GM23338 (cell line): ENCODE results near the gene MIDN. TPM values are rescaled to one million over a fixed set of nuclear protein-coding genes. Genes with fewer than 3 reads are reported as not detected.

Experiments
- ATAC-seq: fragments of 200-7000 bp; cut with Tn5 transposase; 3 replicates; pipeline ENCODE4 v1.9.1; 2020
- DNase-seq: peaks from one replicate; pipeline ENCODE4 v3.0.0-alpha.2; 2015; ENCODE audit warnings: low spot score
- H2AFZ ChIP-seq: fragments of 200-600 bp; sonication (generic); 2 replicates; pipeline ENCODE4 v1.8.0; 2016; ENCODE audit warnings: antibody characterized with exemption, mild to moderate bottlenecking, moderate library complexity
- H3F3A ChIP-seq: fragments of 200-600 bp; sonication (generic); replicated peaks from 2 replicates; pipeline ENCODE4 v1.8.0; 2017; ENCODE audit warnings: antibody characterized with exemption, mixed run types, low read depth
- H3K27ac ChIP-seq: fragments of 200-600 bp; sonication (generic); 2 replicates; pipeline ENCODE4 v1.6.1; 2016; ENCODE audit warnings: low read depth
- H3K27me3 ChIP-seq: fragments of 200-600 bp; sonication (generic); 2 replicates; pipeline ENCODE4 v1.8.0; 2016; ENCODE audit warnings: mild to moderate bottlenecking, mixed run types, moderate library complexity; ENCODE audit not compliant: insufficient read depth
- H3K36me3 ChIP-seq: fragments of 200-600 bp; sonication (generic); 2 replicates; pipeline ENCODE4 v1.8.0; 2016; ENCODE audit warnings: mild to moderate bottlenecking; ENCODE audit not compliant: insufficient read depth
- H3K4me1 ChIP-seq: fragments of 200-600 bp; sonication (generic); 2 replicates; pipeline ENCODE4 v1.8.0; 2016; ENCODE audit warnings: mild to moderate bottlenecking, moderate library complexity; ENCODE audit not compliant: insufficient read depth
- H3K4me2 ChIP-seq: fragments of 200-600 bp; sonication (generic); 2 replicates; pipeline ENCODE4 v1.7.1; 2017; ENCODE audit warnings: mixed run types
- H3K4me3 ChIP-seq: fragments of 200-600 bp; sonication (generic); 2 replicates; pipeline ENCODE4 v1.6.1; 2016; ENCODE audit warnings: mixed run types
- H3K79me2 ChIP-seq: fragments of 200-600 bp; sonication (generic); replicated peaks from 2 replicates; pipeline ENCODE4 v1.8.0; 2017; ENCODE audit warnings: mild to moderate bottlenecking; ENCODE audit not compliant: insufficient read depth
- H3K9me2 ChIP-seq: fragments of 200-600 bp; sonication (generic); 2 replicates; pipeline ENCODE4 v1.8.0; 2017; ENCODE audit not compliant: insufficient read depth
- H4K20me1 ChIP-seq: fragments of 200-600 bp; sonication (generic); replicated peaks from 2 replicates; pipeline ENCODE4 v1.8.0; 2017; ENCODE audit warnings: mild to moderate bottlenecking; ENCODE audit not compliant: insufficient read depth
- H3K27ac Mint-ChIP-seq: 2 replicates; pipeline ENCODE4 v1.8.0; 2020; ENCODE audit warnings: inconsistent platforms, mild to moderate bottlenecking, moderate library complexity, mixed read lengths
- H3K27me3 Mint-ChIP-seq: 3 replicates; pipeline ENCODE4 v1.8.0; 2022; ENCODE audit warnings: low read depth, mild to moderate bottlenecking, moderate library complexity, mixed read lengths, inconsistent platforms; ENCODE audit not compliant: insufficient read depth, poor library complexity
- H3K36me3 Mint-ChIP-seq: 3 replicates; pipeline ENCODE4 v1.8.0; 2021; ENCODE audit warnings: low read depth, mild to moderate bottlenecking, inconsistent platforms, moderate library complexity, mixed read lengths
- H3K4me1 Mint-ChIP-seq: 3 replicates; pipeline ENCODE4 v1.8.0; 2020; ENCODE audit warnings: mild to moderate bottlenecking, inconsistent platforms, mixed read lengths
- H3K4me3 Mint-ChIP-seq: 3 replicates; pipeline ENCODE4 v1.8.0; 2021; ENCODE audit warnings: moderate library complexity, mild to moderate bottlenecking, inconsistent platforms, mixed read lengths
- H3K9me3 Mint-ChIP-seq: 3 replicates; pipeline ENCODE4 v1.8.0; 2020; ENCODE audit warnings: moderate library complexity, mild to moderate bottlenecking, inconsistent platforms, mixed read lengths
- EZH2 ChIP-seq: fragments of 200-600 bp; sonication (generic); IDR thresholded peaks from one replicate; pipeline ENCODE4 v1.8.0; 2017; ENCODE audit warnings: antibody characterized with exemption, mild to moderate bottlenecking, low read depth; ENCODE audit not compliant: unreplicated experiment
- JUNB ChIP-seq: IDR thresholded peaks from one replicate; pipeline ENCODE4 v1.6.1; 2016; ENCODE audit warnings: antibody characterized with exemption; ENCODE audit not compliant: unreplicated experiment
- NANOG ChIP-seq: IDR thresholded peaks from 2 replicates; pipeline ENCODE4 v1.6.1; 2016; ENCODE audit warnings: antibody characterized with exemption, borderline replicate concordance
- STAT1 ChIP-seq: IDR thresholded peaks from one replicate; pipeline ENCODE4 v1.6.1; 2016; ENCODE audit warnings: antibody characterized with exemption; ENCODE audit not compliant: unreplicated experiment
- ZNF331 ChIP-seq: fragments of 250-450 bp; sonication (Bioruptor Pico); IDR thresholded peaks from 2 replicates; pipeline ENCODE4 v1.5.0; 2020; ENCODE audit warnings: low read depth, mild to moderate bottlenecking, moderate library complexity
- polyA plus RNA-seq: library from polyadenylated mRNA; unstranded; fragments of >200 nt; fragmentation: Nextera tagmentation; extraction: Ambion mirVana; gene quantifications from 2 replicates; pipeline ENCODE4 v1.2.1, GENCODE V29; 2016
- total RNA-seq: library from RNA; depleted of rRNA; stranded (reverse); fragments of >200 nt; shearing (Covaris generic); gene quantifications from 2 replicates; pipeline ENCODE4 v1.2.3, GENCODE V29; 2014
- TF ChIP-seq, protein P1 (sequence below), 2 experiments: fragments of 200-600 bp in 1 of 2; sonication (generic) in 1 of 2; conservative IDR thresholded peaks; 2 replicates each; pipeline versions ENCODE4 v1.5.1 to v1.6.1; 2016 to 2017; ENCODE audit warnings: antibody characterized with exemption in 2 of 2, low read depth in 2 of 2, mild to moderate bottlenecking in 2 of 2, moderate library complexity in 1 of 2
- TF ChIP-seq, protein P2 (sequence below): IDR thresholded peaks from 2 replicates; pipeline ENCODE4 v1.6.1; 2016; ENCODE audit warnings: antibody characterized with exemption
- TF ChIP-seq, protein P3 (sequence below): fragments of 250-450 bp; sonication (Bioruptor Pico); IDR thresholded peaks from 2 replicates; pipeline ENCODE4 v1.5.0; 2020; ENCODE audit warnings: mild to moderate bottlenecking, moderate library complexity

MIDN gene
- total and polyA plus RNA-seq, 2 experiments from 2014 or later: 28.6 to 113 TPM

DNA sequence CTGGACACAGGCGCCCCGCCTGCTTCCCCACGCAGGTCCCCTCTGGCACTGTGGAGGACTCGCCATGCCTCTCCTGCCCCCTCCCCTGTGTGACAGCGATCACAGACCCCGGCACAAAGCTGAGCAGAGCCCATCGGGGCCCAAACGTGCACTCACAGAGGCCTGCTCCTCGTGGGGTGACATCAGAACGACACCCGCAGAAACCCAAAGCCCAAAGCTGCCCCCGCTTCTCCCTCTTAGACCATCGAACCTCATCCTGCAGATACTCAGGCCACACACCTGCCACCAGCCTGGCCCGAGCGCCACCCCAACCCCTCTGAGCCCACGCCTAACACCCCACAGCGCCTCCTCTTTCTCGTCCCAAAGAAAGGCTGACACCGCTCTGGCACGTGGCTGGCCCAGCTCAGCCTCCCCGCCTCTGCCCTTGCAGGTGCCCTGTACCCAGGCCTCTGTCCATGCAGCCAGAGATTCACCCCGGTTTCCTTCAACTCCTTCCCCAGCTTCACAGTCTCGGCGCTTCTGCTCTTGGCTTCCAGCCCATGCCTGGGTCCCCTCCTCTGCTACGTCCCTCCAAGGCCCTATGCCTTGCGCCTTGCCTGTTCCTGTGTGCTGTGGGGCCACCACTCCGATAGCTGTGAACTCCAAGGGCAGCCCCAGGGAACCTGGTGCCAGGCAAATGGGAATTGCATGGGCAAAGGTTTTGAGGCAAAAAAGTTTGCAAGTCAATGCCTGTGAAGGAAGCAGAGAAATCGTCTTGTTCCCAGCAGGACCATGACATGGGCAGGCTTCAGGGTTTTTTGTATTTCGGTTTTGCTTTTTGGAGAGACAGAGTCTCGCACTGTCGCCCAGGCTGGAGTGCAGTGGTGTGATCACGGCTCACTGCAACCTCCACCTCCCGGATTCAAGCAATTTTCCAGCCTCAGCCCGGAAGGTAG is 9.7 kb upstream of the MIDN start (continued):
- TF ChIP-seq, protein P1, sequence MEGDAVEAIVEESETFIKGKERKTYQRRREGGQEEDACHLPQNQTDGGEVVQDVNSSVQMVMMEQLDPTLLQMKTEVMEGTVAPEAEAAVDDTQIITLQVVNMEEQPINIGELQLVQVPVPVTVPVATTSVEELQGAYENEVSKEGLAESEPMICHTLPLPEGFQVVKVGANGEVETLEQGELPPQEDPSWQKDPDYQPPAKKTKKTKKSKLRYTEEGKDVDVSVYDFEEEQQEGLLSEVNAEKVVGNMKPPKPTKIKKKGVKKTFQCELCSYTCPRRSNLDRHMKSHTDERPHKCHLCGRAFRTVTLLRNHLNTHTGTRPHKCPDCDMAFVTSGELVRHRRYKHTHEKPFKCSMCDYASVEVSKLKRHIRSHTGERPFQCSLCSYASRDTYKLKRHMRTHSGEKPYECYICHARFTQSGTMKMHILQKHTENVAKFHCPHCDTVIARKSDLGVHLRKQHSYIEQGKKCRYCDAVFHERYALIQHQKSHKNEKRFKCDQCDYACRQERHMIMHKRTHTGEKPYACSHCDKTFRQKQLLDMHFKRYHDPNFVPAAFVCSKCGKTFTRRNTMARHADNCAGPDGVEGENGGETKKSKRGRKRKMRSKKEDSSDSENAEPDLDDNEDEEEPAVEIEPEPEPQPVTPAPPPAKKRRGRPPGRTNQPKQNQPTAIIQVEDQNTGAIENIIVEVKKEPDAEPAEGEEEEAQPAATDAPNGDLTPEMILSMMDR (conservative IDR thresholded peaks at IDR 0.05; ENCODE audit: low read depth in 2 of 2): no peak
- TF ChIP-seq, protein P2, sequence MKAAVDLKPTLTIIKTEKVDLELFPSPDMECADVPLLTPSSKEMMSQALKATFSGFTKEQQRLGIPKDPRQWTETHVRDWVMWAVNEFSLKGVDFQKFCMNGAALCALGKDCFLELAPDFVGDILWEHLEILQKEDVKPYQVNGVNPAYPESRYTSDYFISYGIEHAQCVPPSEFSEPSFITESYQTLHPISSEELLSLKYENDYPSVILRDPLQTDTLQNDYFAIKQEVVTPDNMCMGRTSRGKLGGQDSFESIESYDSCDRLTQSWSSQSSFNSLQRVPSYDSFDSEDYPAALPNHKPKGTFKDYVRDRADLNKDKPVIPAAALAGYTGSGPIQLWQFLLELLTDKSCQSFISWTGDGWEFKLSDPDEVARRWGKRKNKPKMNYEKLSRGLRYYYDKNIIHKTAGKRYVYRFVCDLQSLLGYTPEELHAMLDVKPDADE: no peak

DNA sequence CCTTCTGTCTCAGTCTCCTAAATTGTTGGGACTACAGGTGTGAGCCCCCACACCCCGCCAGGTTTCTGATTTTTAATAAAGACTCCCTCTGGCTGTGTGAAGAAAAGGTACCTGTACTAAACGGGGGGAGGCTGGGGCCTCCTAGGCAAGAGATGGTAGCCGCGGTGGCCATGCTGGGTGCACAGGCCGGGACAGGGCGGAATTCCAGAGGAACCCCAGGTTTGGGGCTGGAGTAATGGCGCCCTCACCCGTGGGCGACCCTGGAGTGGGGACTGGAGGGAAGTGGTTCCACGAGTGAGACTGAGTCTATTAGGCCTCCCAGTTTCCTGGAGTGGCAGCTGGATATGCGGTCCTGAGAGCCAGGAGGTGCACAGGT is 9.0 kb upstream of the MIDN start:
- Histone ChIP-seq H3K27me3 (no peaks in the 10 kb centered on the region), H3K4me3 (peak overlapping the region; percentile 68), H3F3A (peaks cover 37% of the 10 kb centered on the region), H4K20me1 (peaks cover 3% of the 10 kb centered on the region; the same call in 1 of the 2 replicates), H3K4me2 (peak overlapping the region; percentile 78; the same call in 1 of the 2 replicates), H3K79me2 (peaks cover 7% of the 10 kb centered on the region), H2AFZ (no peak overlapping the region), H3K36me3 (no peaks in the 10 kb centered on the region), H3K9me2 (no peaks in the 10 kb centered on the region), H3K4me1 (peaks cover 12% of the 10 kb centered on the region; the same call in 1 of the 2 replicates), H3K27ac (0 out of 2 replicates have a peak overlapping the region, but pooled peaks have one; percentile 32)
- Mint-ChIP-seq H3K27ac (peak overlapping the region; percentile 74), H3K36me3 (no peaks in the 10 kb centered on the region), H3K4me1 (peaks cover 17% of the 10 kb centered on the region), H3K27me3 (peaks cover 8% of the 10 kb centered on the region), H3K9me3 (no peaks in the 10 kb centered on the region; the same call in 2 of the 3 replicates), H3K4me3 (peak overlapping the region; percentile 79)
- no peak for ATAC-seq
- DNase-seq: no peak
- no peak for TF ChIP-seq ZNF331
- no peak for TF ChIP-seq NANOG
- TF ChIP-seq, protein P1 (conservative IDR thresholded peaks at IDR 0.05; ENCODE audit: low read depth in 2 of 2): no peak
- TF ChIP-seq, protein P3, sequence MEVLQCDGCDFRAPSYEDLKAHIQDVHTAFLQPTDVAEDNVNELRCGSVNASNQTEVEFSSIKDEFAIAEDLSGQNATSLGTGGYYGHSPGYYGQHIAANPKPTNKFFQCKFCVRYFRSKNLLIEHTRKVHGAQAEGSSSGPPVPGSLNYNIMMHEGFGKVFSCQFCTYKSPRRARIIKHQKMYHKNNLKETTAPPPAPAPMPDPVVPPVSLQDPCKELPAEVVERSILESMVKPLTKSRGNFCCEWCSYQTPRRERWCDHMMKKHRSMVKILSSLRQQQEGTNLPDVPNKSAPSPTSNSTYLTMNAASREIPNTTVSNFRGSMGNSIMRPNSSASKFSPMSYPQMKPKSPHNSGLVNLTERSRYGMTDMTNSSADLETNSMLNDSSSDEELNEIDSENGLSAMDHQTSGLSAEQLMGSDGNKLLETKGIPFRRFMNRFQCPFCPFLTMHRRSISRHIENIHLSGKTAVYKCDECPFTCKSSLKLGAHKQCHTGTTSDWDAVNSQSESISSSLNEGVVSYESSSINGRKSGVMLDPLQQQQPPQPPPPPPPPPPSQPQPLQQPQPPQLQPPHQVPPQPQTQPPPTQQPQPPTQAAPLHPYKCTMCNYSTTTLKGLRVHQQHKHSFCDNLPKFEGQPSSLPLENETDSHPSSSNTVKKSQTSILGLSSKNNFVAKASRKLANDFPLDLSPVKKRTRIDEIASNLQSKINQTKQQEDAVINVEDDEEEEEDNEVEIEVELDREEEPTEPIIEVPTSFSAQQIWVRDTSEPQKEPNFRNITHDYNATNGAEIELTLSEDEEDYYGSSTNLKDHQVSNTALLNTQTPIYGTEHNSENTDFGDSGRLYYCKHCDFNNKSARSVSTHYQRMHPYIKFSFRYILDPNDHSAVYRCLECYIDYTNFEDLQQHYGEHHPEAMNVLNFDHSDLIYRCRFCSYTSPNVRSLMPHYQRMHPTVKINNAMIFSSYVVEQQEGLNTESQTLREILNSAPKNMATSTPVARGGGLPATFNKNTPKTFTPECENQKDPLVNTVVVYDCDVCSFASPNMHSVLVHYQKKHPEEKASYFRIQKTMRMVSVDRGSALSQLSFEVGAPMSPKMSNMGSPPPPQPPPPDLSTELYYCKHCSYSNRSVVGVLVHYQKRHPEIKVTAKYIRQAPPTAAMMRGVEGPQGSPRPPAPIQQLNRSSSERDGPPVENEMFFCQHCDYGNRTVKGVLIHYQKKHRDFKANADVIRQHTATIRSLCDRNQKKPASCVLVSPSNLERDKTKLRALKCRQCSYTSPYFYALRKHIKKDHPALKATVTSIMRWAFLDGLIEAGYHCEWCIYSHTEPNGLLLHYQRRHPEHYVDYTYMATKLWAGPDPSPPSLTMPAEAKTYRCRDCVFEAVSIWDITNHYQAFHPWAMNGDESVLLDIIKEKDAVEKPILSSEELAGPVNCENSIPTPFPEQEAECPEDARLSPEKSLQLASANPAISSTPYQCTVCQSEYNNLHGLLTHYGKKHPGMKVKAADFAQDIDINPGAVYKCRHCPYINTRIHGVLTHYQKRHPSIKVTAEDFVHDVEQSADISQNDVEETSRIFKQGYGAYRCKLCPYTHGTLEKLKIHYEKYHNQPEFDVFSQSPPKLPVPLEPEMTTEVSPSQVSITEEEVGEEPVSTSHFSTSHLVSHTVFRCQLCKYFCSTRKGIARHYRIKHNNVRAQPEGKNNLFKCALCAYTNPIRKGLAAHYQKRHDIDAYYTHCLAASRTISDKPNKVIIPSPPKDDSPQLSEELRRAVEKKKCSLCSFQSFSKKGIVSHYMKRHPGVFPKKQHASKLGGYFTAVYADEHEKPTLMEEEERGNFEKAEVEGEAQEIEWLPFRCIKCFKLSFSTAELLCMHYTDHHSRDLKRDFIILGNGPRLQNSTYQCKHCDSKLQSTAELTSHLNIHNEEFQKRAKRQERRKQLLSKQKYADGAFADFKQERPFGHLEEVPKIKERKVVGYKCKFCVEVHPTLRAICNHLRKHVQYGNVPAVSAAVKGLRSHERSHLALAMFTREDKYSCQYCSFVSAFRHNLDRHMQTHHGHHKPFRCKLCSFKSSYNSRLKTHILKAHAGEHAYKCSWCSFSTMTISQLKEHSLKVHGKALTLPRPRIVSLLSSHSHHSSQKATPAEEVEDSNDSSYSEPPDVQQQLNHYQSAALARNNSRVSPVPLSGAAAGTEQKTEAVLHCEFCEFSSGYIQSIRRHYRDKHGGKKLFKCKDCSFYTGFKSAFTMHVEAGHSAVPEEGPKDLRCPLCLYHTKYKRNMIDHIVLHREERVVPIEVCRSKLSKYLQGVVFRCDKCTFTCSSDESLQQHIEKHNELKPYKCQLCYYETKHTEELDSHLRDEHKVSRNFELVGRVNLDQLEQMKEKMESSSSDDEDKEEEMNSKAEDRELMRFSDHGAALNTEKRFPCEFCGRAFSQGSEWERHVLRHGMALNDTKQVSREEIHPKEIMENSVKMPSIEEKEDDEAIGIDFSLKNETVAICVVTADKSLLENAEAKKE: no peak
- no peak for TF ChIP-seq EZH2
- TF ChIP-seq JUNB: no peak
- TF ChIP-seq, protein P2: no peak
- TF ChIP-seq STAT1: no peak
